ENCODE results near the gene THSD7A. TPM values are rescaled to one million over a fixed set of nuclear protein-coding genes. Genes with fewer than 3 reads are reported as not detected.

Gene THSD7A
- total RNA-seq, 1 experiment from 2014 or later: under 0.01 TPM

GRCh38 chr7:11331128-11332102 is 500.6 kb downstream of the THSD7A start:
- no peak for DNase-seq (ENCODE audit: low read depth)

GRCh38 chr7:11330717-11331116 is 501.3 kb downstream of the THSD7A start:
- DNase-seq (ENCODE audit: low read depth): no peak

GRCh38 chr7:11330208-11330607 is 501.8 kb downstream of the THSD7A start:
- DNase-seq (ENCODE audit: low read depth): no peak

GRCh38 chr7:11329626-11330025 is 502.4 kb downstream of the THSD7A start:
- DNase-seq (ENCODE audit: low read depth): no peak

- DNase-seq (ENCODE audit: low read depth): no peak
These were observed 503.7 kb downstream of the THSD7A start for GRCh38 chr7:11328309-11328708.

- DNase-seq (ENCODE audit: low read depth): no peak
These were observed 504.4 kb downstream of the THSD7A start for GRCh38 chr7:11327633-11328032.
